Endothelial cell of umbilical vein (primary cell): Measurements from ENCODE around the gene EFR3B. TPM values are rescaled to one million over a fixed set of nuclear protein-coding genes. Genes with fewer than 3 reads are reported as not detected.

Experiments
- BruUV-seq: library from RNA; stranded (reverse); fragments of 400-500 nt; replicated peaks from 2 replicates; lab custom pipeline; 2021; lab: Mats Ljungman, UMichigan
- CTCF ChIA-PET: fragments of 300-600, 350-600 bp; sonication (Branson Sonifier 250); formaldehyde crosslinking; loops from one replicate; lab custom pipeline; 2021; ENCODE audit warnings: antibody characterized with exemption, inconsistent platforms; lab: Charles Lee
- POLR2A ChIA-PET: fragments of 300-600, 350-600 bp; sonication (Branson Sonifier 250); formaldehyde crosslinking; loops from one replicate; lab custom pipeline; 2021; ENCODE audit warnings: antibody characterized with exemption, inconsistent platforms; lab: Charles Lee
- DNase-seq: peaks from one replicate; pipeline ENCODE4 v3.0.0-alpha.2; 2011; ENCODE audit warnings: low read depth, low spot score
- FAIRE-seq: peaks from 2 replicates; lab custom pipeline; 2011; peaks lifted over from hg19 to GRCh38; lab: Jason Lieb, UNC
- H2AFZ ChIP-seq: 2 replicates; pipeline ENCODE4 v1.6.0; 2012; ENCODE audit warnings: low read depth, low read length, control low read depth, inconsistent platforms
- H3K27ac ChIP-seq: 2 replicates; pipeline ENCODE4 v1.5.1; 2011; ENCODE audit warnings: low read depth, mild to moderate bottlenecking, control low read depth, low read length, moderate library complexity; ENCODE audit not compliant: insufficient read depth
- H3K27me3 ChIP-seq, 2 experiments: 2 replicates each; pipeline versions ENCODE4 v1.6.0 to v1.6.1; 2011; ENCODE audit warnings: low read length in 2 of 2, mixed read lengths in 1 of 2; ENCODE audit not compliant: control insufficient read depth in 2 of 2, insufficient read depth in 2 of 2
- H3K36me3 ChIP-seq, 2 experiments: 2 replicates in 1 of 2; 3 replicates in 1 of 2; pipeline ENCODE4 v1.5.1; 2011; ENCODE audit warnings: low read length in 2 of 2, mild to moderate bottlenecking in 1 of 2, moderate library complexity in 1 of 2; ENCODE audit not compliant: control insufficient read depth in 2 of 2, insufficient read depth in 2 of 2; ENCODE audit errors: extremely low read depth in 1 of 2
- H3K4me1 ChIP-seq: 3 replicates; pipeline ENCODE4 v1.5.1; 2011; ENCODE audit warnings: mild to moderate bottlenecking, low read length; ENCODE audit not compliant: control insufficient read depth, insufficient read depth; ENCODE audit errors: extremely low read depth
- H3K4me2 ChIP-seq: 2 replicates; pipeline ENCODE4 v1.6.1; 2011; ENCODE audit warnings: low read length, control low read depth, mixed read lengths; ENCODE audit not compliant: insufficient read depth
- H3K4me3 ChIP-seq, 3 experiments: fragments of 200-600 bp in 1 of 3; sonication (generic), shearing (Covaris generic) in 1 of 3; replicated peaks in 1 of 3; 2 replicates each; pipeline ENCODE4 v1.5.1; 2011 to 2016; ENCODE audit warnings: control low read depth in 3 of 3, low read length in 3 of 3, mild to moderate bottlenecking in 2 of 3, inconsistent platforms in 1 of 3, low read depth in 1 of 3, moderate library complexity in 1 of 3; ENCODE audit not compliant: insufficient read depth in 1 of 3
- H3K79me2 ChIP-seq: 2 replicates; pipeline ENCODE4 v1.6.0; 2012; ENCODE audit warnings: low read length, inconsistent platforms; ENCODE audit not compliant: control insufficient read depth, insufficient read depth
- H3K9ac ChIP-seq: replicated peaks from 2 replicates; pipeline ENCODE3; 2011; ENCODE audit warnings: low read length, control low read depth; ENCODE audit not compliant: insufficient read depth; ENCODE audit errors: extremely low read depth
- H3K9me1 ChIP-seq: replicated peaks from 3 replicates; pipeline ENCODE4 v1.6.0; 2011; ENCODE audit warnings: mild to moderate bottlenecking, low read length; ENCODE audit not compliant: control insufficient read depth, insufficient read depth; ENCODE audit errors: extremely low read depth
- H3K9me3 ChIP-seq: replicated peaks from 2 replicates; pipeline ENCODE4 v1.5.1; 2012; ENCODE audit warnings: low read length, inconsistent platforms; ENCODE audit not compliant: control insufficient read depth, insufficient read depth
- H4K20me1 ChIP-seq: replicated peaks from 2 replicates; pipeline ENCODE3; 2011; ENCODE audit warnings: mild to moderate bottlenecking, low read length; ENCODE audit not compliant: control insufficient read depth, insufficient read depth; ENCODE audit errors: extremely low read depth
- FOS ChIP-seq: IDR thresholded peaks from 2 replicates; pipeline ENCODE4 v1.6.1; 2011; ENCODE audit warnings: mild to moderate bottlenecking, low read length, moderate library complexity, borderline replicate concordance; ENCODE audit not compliant: insufficient read depth
- JUN ChIP-seq: IDR thresholded peaks from 2 replicates; pipeline ENCODE4 v1.6.1; 2011; ENCODE audit warnings: borderline replicate concordance, low read depth; ENCODE audit not compliant: insufficient read length, insufficient read depth
- MYC ChIP-seq: IDR thresholded peaks from one replicate; pipeline ENCODE4 v1.6.1; 2011; ENCODE audit warnings: mild to moderate bottlenecking, low read depth, low read length
- POLR2AphosphoS5 ChIP-seq: IDR thresholded peaks from 2 replicates; pipeline ENCODE4 v1.6.1; 2012; ENCODE audit warnings: low read depth, mild to moderate bottlenecking, control low read depth, low read length, moderate library complexity; ENCODE audit not compliant: insufficient read depth
- dilution Hi-C: fragments of 300-500 bp; cut with MboI; formaldehyde crosslinking; loops from one replicate; pipeline ENCODE4 v1.15.0; 2019; ENCODE audit warnings: low sequenced_read_pairs; ENCODE audit not compliant: extremely low pct_ligation_motif_present
- intact Hi-C: fragments of 100-400 bp; cut with micrococcal nuclease; formaldehyde crosslinking; loops from one replicate; pipeline ENCODE4 v1.10.0; 2022
- polyA plus RNA-seq, 4 experiments: library from polyadenylated mRNA; depleted of rRNA in 3 of 4; stranded (reverse) in 3 of 4; unstranded in 1 of 4; fragments of >200 nt; gene quantifications; 2 replicates each; pipeline versions ENCODE4 v1.2.1 to v1.2.3, GENCODE V29; 2011 to 2012; ENCODE audit warnings: missing spikeins in 1 of 4
- total RNA-seq: library from RNA; stranded (reverse); gene quantifications from 2 replicates; pipeline ENCODE4 v1.2.3, GENCODE V29; 2021

EFR3B gene
- total and polyA plus RNA-seq, 2 donors (not counting 3 experiments of a cell fraction or from before 2014, with no cell fraction given), result 0.15 to 0.77 TPM

DNA sequence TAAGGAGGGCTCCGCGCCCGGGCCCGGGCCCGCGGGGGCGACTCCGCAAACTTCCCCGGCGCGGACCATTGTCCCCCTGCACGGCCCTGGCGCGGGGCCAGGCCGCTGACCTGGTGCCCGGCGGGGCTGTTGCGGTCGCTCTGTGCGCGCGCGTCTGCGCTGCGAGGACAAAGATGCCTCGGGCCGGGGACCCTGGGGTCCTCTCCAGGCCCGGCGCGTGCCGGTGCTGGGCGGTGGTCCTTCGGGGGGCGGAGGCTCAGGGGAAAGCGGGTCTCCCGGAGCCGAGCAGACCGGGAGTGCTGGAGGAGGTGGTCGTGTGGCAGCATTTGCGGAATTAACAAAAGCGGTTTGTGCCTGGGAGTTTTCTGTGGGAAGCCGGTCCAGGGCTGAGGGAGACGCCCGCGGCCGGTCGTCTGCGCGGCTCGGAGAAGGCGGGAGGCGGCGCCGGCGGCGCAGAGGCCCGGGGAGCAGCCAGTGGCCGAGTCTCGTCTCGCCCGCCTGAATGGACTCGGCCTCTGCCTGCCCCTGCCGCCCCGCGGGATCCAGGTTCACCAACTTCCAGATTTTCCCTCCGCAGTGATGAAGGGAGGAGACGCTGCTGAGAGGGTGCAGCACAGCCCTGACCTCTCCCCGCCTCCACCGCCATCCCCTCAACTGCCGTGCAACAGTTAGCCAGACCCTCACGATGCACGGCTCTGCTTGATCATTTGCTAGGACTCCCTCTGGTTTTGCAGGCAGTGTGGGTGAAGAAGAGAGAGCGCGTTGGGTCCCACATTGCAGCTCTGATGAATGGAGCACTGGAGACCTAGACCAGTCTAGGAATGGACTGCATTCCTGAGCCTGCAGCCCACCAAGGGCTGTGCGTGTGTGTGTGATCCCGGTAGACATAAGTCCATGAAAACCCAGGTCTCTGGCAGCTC lies 705 bp downstream of the EFR3B start:
- H3K79me2 ChIP-seq, result no peaks in the 10 kb centered on the region
- H3K27ac ChIP-seq, result no peak overlapping the region
- H3K4me2 ChIP-seq, result peak overlapping the region; percentile 61
- dilution Hi-C loops, result no loop called here
- intact Hi-C loops, result loop anchor here (1.0 to 5.0 kb wide), 6 partner anchors 36 to 155 kb away; partner anchors contain the start of gene DNAJC27
- peaks cover 2 to 11% of the 10 kb centered on the region in 2 experiments for H3K27me3 ChIP-seq
- H3K4me3 ChIP-seq, result peak overlapping the region; percentile 44 to 75 (median 67)
- H3K9me1 ChIP-seq, result no peaks in the 10 kb centered on the region
- TF ChIP-seq MYC (no peak), JUN (no peak), POLR2AphosphoS5 (peak; percentile 8), FOS (no peak)
- H4K20me1 ChIP-seq, result no peaks in the 10 kb centered on the region
- no TSS peak for BruUV-seq
- H3K4me1 ChIP-seq, result peaks cover 21% of the 10 kb centered on the region
- DNase-seq (peak; percentile 26), FAIRE-seq (peak; percentile 42)
- POLR2A ChIA-PET, result no interaction called here
- peak overlapping the region; percentile 40 for H3K9ac ChIP-seq
- CTCF ChIA-PET, result interaction anchor here (1.5 to 2.9 kb wide), 2 partner anchors 67 to 87 kb away, joined by 14 read pairs; no protein-coding TSS in a partner anchor
- H2AFZ ChIP-seq, result peak overlapping the region; percentile 96
- H3K9me3 ChIP-seq, result no peaks in the 10 kb centered on the region
- H3K36me3 ChIP-seq, result no peaks in the 10 kb centered on the region
